Vagina (tissue), 2 donors: ENCODE measurements around the gene KLHL40. TPM values are rescaled to one million over a fixed set of nuclear protein-coding genes. Genes with fewer than 3 reads are reported as not detected.
A peak's percentile ranks its signal among the peaks of the same experiment; 100 is the strongest.

Experiments used
- DNase-seq, 2 donors: peaks; one replicate each; pipeline ENCODE4 v3.0.0-alpha.2; 2017; ENCODE audit errors: extremely low spot score in 2 of 2
- H3K27ac ChIP-seq: fragments of 200-600 bp; sonication (generic); one replicate; pipeline ENCODE4 v1.5.1; 2019
- H3K27me3 ChIP-seq: fragments of 200-600 bp; sonication (generic); one replicate; pipeline ENCODE4 v1.5.1; 2019
- H3K36me3 ChIP-seq, 2 donors: fragments of 200-600 bp; sonication (generic); one replicate each; pipeline ENCODE4 v1.5.1; 2017 to 2019
- H3K4me1 ChIP-seq: fragments of 200-600 bp; sonication (generic); one replicate; pipeline ENCODE4 v1.5.1; 2019
- H3K4me3 ChIP-seq, 2 donors: fragments of 200-600 bp; sonication (generic); 1 replicate in 1 of 2; 2 replicates in 1 of 2; pipeline ENCODE4 v1.5.1; 2016 to 2019
- H3K9me3 ChIP-seq: fragments of 200-600 bp; sonication (generic); one replicate; pipeline ENCODE4 v1.5.1; 2019
- CTCF ChIP-seq, 3 experiments: fragments of 450-650 bp in 2 of 3; fragments of 200-600 bp in 1 of 3; sonication (generic) in 1 of 3; IDR thresholded peaks; one replicate each; pipeline ENCODE4 v1.5.1; 2017 to 2019; ENCODE audit warnings: antibody characterized with exemption in 3 of 3, mild to moderate bottlenecking in 2 of 3, moderate library complexity in 2 of 3
- POLR2A ChIP-seq, 2 donors: fragments of 450-650 bp; IDR thresholded peaks; one replicate each; pipeline ENCODE4 v1.6.1; 2017; ENCODE audit warnings: antibody characterized with exemption in 2 of 2, mild to moderate bottlenecking in 2 of 2, moderate library complexity in 2 of 2
- POLR2AphosphoS5 ChIP-seq, 2 donors: sonication (generic); formaldehyde crosslinking; IDR thresholded peaks; one replicate each; pipeline ENCODE4 v1.9.0; 2017; ENCODE audit warnings: antibody characterized with exemption in 2 of 2, mild to moderate bottlenecking in 2 of 2, low read depth in 1 of 2; ENCODE audit not compliant: insufficient read depth in 1 of 2
- intact Hi-C: fragments of 100-400 bp; cut with DNase I; formaldehyde crosslinking; loops from one replicate; pipeline ENCODE4 v1.15.1; 2023
- total RNA-seq: library from RNA; depleted of rRNA; stranded (reverse); fragments of >200 nt; gene quantifications from one replicate; pipeline ENCODE4 v1.2.3, GENCODE V29; 2016

Gene KLHL40
- total RNA-seq, 1 donor from 2014 or later = not detected

GRCh38 chr3:42707620-42708355 is 22.5 kb downstream of the KLHL40 start:
- H3K4me1 ChIP-seq = no peaks in the 10 kb centered on the region
- peak in 1 of 2 donors; percentile 92 for DNase-seq
- intact Hi-C loops = no loop called here
- H3K4me3 ChIP-seq = no peak overlapping the region
- no peaks in the 10 kb centered on the region for H3K27me3 ChIP-seq
- H3K27ac ChIP-seq = no peak overlapping the region
- no peaks in the 10 kb centered on the region for H3K36me3 ChIP-seq
- TF ChIP-seq POLR2AphosphoS5 (IDR thresholded peaks at IDR 0.05; ENCODE audit: insufficient read depth in 1 of 2, low read depth in 1 of 2) = no peak
- no peak for TF ChIP-seq CTCF (IDR thresholded peaks at IDR 0.05)
- TF ChIP-seq POLR2A (IDR thresholded peaks at IDR 0.05) = no peak
- no peaks in the 10 kb centered on the region for H3K9me3 ChIP-seq

GRCh38 chr3:42708611-42709151 is 23.3 kb downstream of the KLHL40 start:
- no peak overlapping the region for H3K27ac ChIP-seq
- intact Hi-C loops = no loop called here
- TF ChIP-seq POLR2A (IDR thresholded peaks at IDR 0.05) = no peak
- no peak for TF ChIP-seq CTCF (IDR thresholded peaks at IDR 0.05)
- no peak for TF ChIP-seq POLR2AphosphoS5 (IDR thresholded peaks at IDR 0.05; ENCODE audit: insufficient read depth in 1 of 2, low read depth in 1 of 2)
- peak in 1 of 2 donors; percentile 77 for DNase-seq
- no peaks in the 10 kb centered on the region for H3K4me1 ChIP-seq
- no peak overlapping the region for H3K4me3 ChIP-seq
- no peaks in the 10 kb centered on the region for H3K36me3 ChIP-seq
- H3K27me3 ChIP-seq = no peaks in the 10 kb centered on the region
- no peaks in the 10 kb centered on the region for H3K9me3 ChIP-seq

GRCh38 chr3:42709621-42710020 is 24.3 kb downstream of the KLHL40 start:
- intact Hi-C loops = no loop called here
- H3K4me1 ChIP-seq = no peaks in the 10 kb centered on the region
- DNase-seq = no peak
- no peak overlapping the region for H3K4me3 ChIP-seq
- H3K36me3 ChIP-seq = no peaks in the 10 kb centered on the region
- H3K27ac ChIP-seq = no peak overlapping the region
- H3K9me3 ChIP-seq = no peaks in the 10 kb centered on the region
- no peaks in the 10 kb centered on the region for H3K27me3 ChIP-seq
- TF ChIP-seq CTCF (IDR thresholded peaks at IDR 0.05) (no peak), POLR2AphosphoS5 (IDR thresholded peaks at IDR 0.05; ENCODE audit: insufficient read depth in 1 of 2, low read depth in 1 of 2) (no peak), POLR2A (IDR thresholded peaks at IDR 0.05) (no peak)

GRCh38 chr3:42710323-42711021 is 25.1 kb downstream of the KLHL40 start:
- H3K27ac ChIP-seq = no peak overlapping the region
- DNase-seq = no peak
- TF ChIP-seq POLR2AphosphoS5 (IDR thresholded peaks at IDR 0.05; ENCODE audit: insufficient read depth in 1 of 2, low read depth in 1 of 2) (no peak), POLR2A (IDR thresholded peaks at IDR 0.05) (no peak), CTCF (IDR thresholded peaks at IDR 0.05) (no peak)
- H3K4me3 ChIP-seq = no peak overlapping the region
- intact Hi-C loops = no loop called here
- no peaks in the 10 kb centered on the region for H3K9me3 ChIP-seq
- no peaks in the 10 kb centered on the region for H3K4me1 ChIP-seq
- H3K36me3 ChIP-seq = no peaks in the 10 kb centered on the region
- no peaks in the 10 kb centered on the region for H3K27me3 ChIP-seq
